Mesenchymal stem cell (in vitro differentiated cells and primary cell): ENCODE measurements around the gene MINAR1.

Experiments used
- DNase-seq: peaks from one replicate; pipeline ENCODE4 v3.0.0-alpha.2; 2013
- H2AFZ ChIP-seq: one replicate; pipeline ENCODE4 v1.6.1; 2013; ENCODE audit warnings: low read depth, mild to moderate bottlenecking, control low read depth, inconsistent platforms, low read length, moderate library complexity
- H2AK5ac ChIP-seq: 2 replicates; pipeline ENCODE4 v1.6.1; 2013; ENCODE audit warnings: low read length, moderate library complexity, mild to moderate bottlenecking, inconsistent platforms; ENCODE audit not compliant: severe bottlenecking
- H2BK120ac ChIP-seq: one replicate; pipeline ENCODE4 v1.6.1; 2013; ENCODE audit warnings: low read depth, mild to moderate bottlenecking, inconsistent platforms, low read length, moderate library complexity
- H2BK12ac ChIP-seq, 2 experiments: one replicate each; pipeline ENCODE4 v1.6.1; 2013; ENCODE audit warnings: inconsistent platforms in 2 of 2, low read length in 2 of 2, mild to moderate bottlenecking in 2 of 2, moderate library complexity in 2 of 2, control low read depth in 1 of 2
- H2BK15ac ChIP-seq: one replicate; pipeline ENCODE4 v1.6.1; 2013; ENCODE audit warnings: mild to moderate bottlenecking, low read depth, inconsistent platforms; ENCODE audit not compliant: poor library complexity, severe bottlenecking
- H2BK5ac ChIP-seq: 2 replicates; pipeline ENCODE4 v1.6.1; 2013; ENCODE audit warnings: low read depth, mild to moderate bottlenecking, low read length, control low read depth, inconsistent platforms; ENCODE audit not compliant: poor library complexity, severe bottlenecking
- H3K14ac ChIP-seq, 2 experiments: one replicate each; pipeline ENCODE4 v1.6.1; 2013; ENCODE audit warnings: inconsistent platforms in 2 of 2, low read length in 2 of 2, control low read depth in 1 of 2, mild to moderate bottlenecking in 1 of 2, moderate library complexity in 1 of 2
- H3K18ac ChIP-seq, 2 experiments: one replicate each; pipeline ENCODE4 v1.6.1; 2013; ENCODE audit warnings: inconsistent platforms in 2 of 2, low read length in 2 of 2, control low read depth in 1 of 2, low read depth in 1 of 2, mild to moderate bottlenecking in 1 of 2
- H3K23ac ChIP-seq, 2 experiments: one replicate each; pipeline ENCODE4 v1.6.1; 2013; ENCODE audit warnings: inconsistent platforms in 2 of 2, low read length in 2 of 2, mild to moderate bottlenecking in 2 of 2, moderate library complexity in 2 of 2, control low read depth in 1 of 2
- H3K27ac ChIP-seq: 2 replicates; pipeline ENCODE4 v1.5.1; 2013; ENCODE audit warnings: mild to moderate bottlenecking, moderate library complexity, low read length, control low read depth, inconsistent platforms; ENCODE audit not compliant: poor library complexity, severe bottlenecking
- H3K27me3 ChIP-seq, 2 experiments: 2 replicates each; pipeline versions ENCODE4 v1.6.1 to v1.7.0; 2013; ENCODE audit warnings: low read length in 2 of 2, mild to moderate bottlenecking in 2 of 2, moderate library complexity in 2 of 2, control low read depth in 1 of 2, inconsistent platforms in 1 of 2; ENCODE audit not compliant: control insufficient read depth in 1 of 2, insufficient read depth in 1 of 2
- H3K36me3 ChIP-seq, 2 experiments: 2 replicates each; pipeline versions ENCODE4 v1.6.1 to v1.7.0; 2013; ENCODE audit warnings: low read length in 2 of 2, control low read depth in 1 of 2, inconsistent platforms in 1 of 2, low read depth in 1 of 2, mild to moderate bottlenecking in 1 of 2; ENCODE audit not compliant: insufficient read depth in 2 of 2, control insufficient read depth in 1 of 2
- H3K4ac ChIP-seq, 2 experiments: one replicate each; pipeline ENCODE4 v1.6.1; 2013; ENCODE audit warnings: inconsistent platforms in 2 of 2, low read length in 2 of 2, mild to moderate bottlenecking in 2 of 2, moderate library complexity in 2 of 2, control low read depth in 1 of 2, low read depth in 1 of 2
- H3K4me1 ChIP-seq: 2 replicates; pipeline ENCODE4 v1.6.1; 2013; ENCODE audit warnings: low read depth, low read length, control low read depth; ENCODE audit not compliant: control insufficient read depth, insufficient read depth
- H3K4me2 ChIP-seq: 2 replicates; pipeline ENCODE4 v1.6.1; 2013; ENCODE audit warnings: low read length, mild to moderate bottlenecking, inconsistent platforms; ENCODE audit not compliant: poor library complexity, severe bottlenecking
- H3K4me3 ChIP-seq, 2 experiments: 2 replicates each; pipeline versions ENCODE4 v1.5.1 to v1.7.0; 2013; ENCODE audit warnings: low read length in 2 of 2, mild to moderate bottlenecking in 2 of 2, control low read depth in 1 of 2, low read depth in 1 of 2; ENCODE audit not compliant: insufficient read depth in 1 of 2
- H3K79me1 ChIP-seq: replicated peaks from 2 replicates; pipeline ENCODE4 v1.6.1; 2013; ENCODE audit warnings: mild to moderate bottlenecking, control low read depth, low read length, inconsistent platforms; ENCODE audit not compliant: poor library complexity, severe bottlenecking
- H3K9ac ChIP-seq: 2 replicates; pipeline ENCODE4 v1.7.0; 2013; ENCODE audit warnings: mild to moderate bottlenecking, low read length, moderate library complexity
- H3K9me3 ChIP-seq: 2 replicates; pipeline ENCODE4 v1.7.0; 2013; ENCODE audit warnings: mild to moderate bottlenecking, low read length; ENCODE audit not compliant: control insufficient read depth
- H4K8ac ChIP-seq: one replicate; pipeline ENCODE4 v1.6.1; 2013; ENCODE audit warnings: inconsistent platforms, mild to moderate bottlenecking, low read length, moderate library complexity
- H4K91ac ChIP-seq: one replicate; pipeline ENCODE4 v1.6.1; 2013; ENCODE audit warnings: mild to moderate bottlenecking, low read length, inconsistent platforms
- WGBS: methylation state at CpG from one replicate; pipeline ENCODE4 v1.1.7; 2013; ENCODE audit warnings: mixed read lengths; 5-methylcytosine and 5-hydroxymethylcytosine counted together

The MINAR1 gene

GRCh38 chr15:79463043-79463780 is 31.1 kb downstream of the MINAR1 start:
- no peak overlapping the region for H2BK5ac ChIP-seq
- peak overlapping the region in 1 of 2 experiments; percentile 2 for H3K14ac ChIP-seq
- H3K9ac ChIP-seq: no peak overlapping the region
- H2AFZ ChIP-seq: no peak overlapping the region
- no peak overlapping the region for H2AK5ac ChIP-seq
- no peaks in the 10 kb centered on the region for H3K9me3 ChIP-seq
- no peaks in the 10 kb centered on the region for H3K79me1 ChIP-seq
- H3K4me2 ChIP-seq: no peak overlapping the region
- no peaks in the 10 kb centered on the region for H3K4me1 ChIP-seq
- no peak overlapping the region for H3K23ac ChIP-seq
- no peak overlapping the region for H4K91ac ChIP-seq
- no peak for DNase-seq
- H3K36me3 ChIP-seq: peaks cover 0 to 3% of the 10 kb centered on the region in 2 experiments
- H4K8ac ChIP-seq: no peak overlapping the region
- H3K27me3 ChIP-seq: no peaks in the 10 kb centered on the region
- H2BK12ac ChIP-seq: no peak overlapping the region
- 91% methylated on average over 17 of the region's 18 CpGs for WGBS
- H3K27ac ChIP-seq: no peak overlapping the region
- no peak overlapping the region for H3K18ac ChIP-seq
- no peak overlapping the region for H3K4me3 ChIP-seq
- H2BK120ac ChIP-seq: no peak overlapping the region
- H3K4ac ChIP-seq: no peak overlapping the region
- H2BK15ac ChIP-seq: no peak overlapping the region

DNA sequence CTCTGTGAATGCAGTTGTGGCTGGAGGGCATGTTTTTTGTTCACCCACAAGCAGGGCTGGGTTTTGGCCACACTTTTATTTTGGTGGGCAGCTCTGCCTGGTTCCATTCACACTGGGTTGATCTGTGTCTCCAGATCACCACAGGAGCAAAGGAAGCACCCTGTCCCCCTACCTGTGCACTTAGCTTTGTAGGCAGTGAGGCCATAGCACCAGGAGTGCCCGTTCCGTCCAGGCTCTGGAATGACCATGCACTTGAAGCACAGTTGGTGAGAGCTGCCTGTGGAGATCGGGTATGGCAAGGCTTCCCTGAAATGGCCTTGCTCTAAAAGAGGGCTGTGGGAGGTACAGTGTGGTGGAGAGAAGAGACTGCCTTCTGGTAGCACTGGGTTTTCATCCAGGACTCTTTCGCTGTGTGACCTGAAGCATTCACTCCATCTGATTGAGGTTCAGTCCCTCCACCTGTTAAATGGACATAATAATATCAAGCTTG is 31.7 kb downstream of the MINAR1 start:
- H2BK15ac ChIP-seq: no peak overlapping the region
- no peak overlapping the region for H2AFZ ChIP-seq
- H3K4me1 ChIP-seq: no peaks in the 10 kb centered on the region
- peaks cover 2 to 3% of the 10 kb centered on the region in 2 experiments for H3K36me3 ChIP-seq
- H2BK5ac ChIP-seq: no peak overlapping the region
- H2BK12ac ChIP-seq: no peak overlapping the region
- H3K18ac ChIP-seq: no peak overlapping the region
- no peaks in the 10 kb centered on the region for H3K9me3 ChIP-seq
- no peak for DNase-seq
- no peak overlapping the region for H3K14ac ChIP-seq
- no peak overlapping the region for H2AK5ac ChIP-seq
- no peaks in the 10 kb centered on the region for H3K79me1 ChIP-seq
- no peak overlapping the region for H4K91ac ChIP-seq
- H3K4me2 ChIP-seq: no peak overlapping the region
- no peaks in the 10 kb centered on the region for H3K27me3 ChIP-seq
- no peak overlapping the region for H3K4ac ChIP-seq
- H3K23ac ChIP-seq: no peak overlapping the region
- H2BK120ac ChIP-seq: no peak overlapping the region
- WGBS: 92% methylated on average over 3 of the region's 4 CpGs
- no peak overlapping the region for H3K27ac ChIP-seq
- H3K4me3 ChIP-seq: no peak overlapping the region
- H3K9ac ChIP-seq: no peak overlapping the region
- H4K8ac ChIP-seq: no peak overlapping the region

GRCh38 chr15:79466488-79466887 is 34.4 kb downstream of the MINAR1 start:
- Histone ChIP-seq H4K91ac (no peak overlapping the region), H3K27ac (no peak overlapping the region), H3K79me1 (no peaks in the 10 kb centered on the region), H3K23ac (no peak overlapping the region), H3K27me3 (no peaks in the 10 kb centered on the region), H2AK5ac (no peak overlapping the region), H3K18ac (no peak overlapping the region), H2BK120ac (no peak overlapping the region), H3K4me2 (no peak overlapping the region), H3K36me3 (peaks cover 3 to 5% of the 10 kb centered on the region in 2 experiments), H2BK15ac (no peak overlapping the region), H3K9me3 (no peaks in the 10 kb centered on the region), H2BK12ac (no peak overlapping the region), H4K8ac (no peak overlapping the region), H3K9ac (no peak overlapping the region), H3K4ac (no peak overlapping the region), H3K4me3 (no peak overlapping the region), H3K4me1 (no peaks in the 10 kb centered on the region), H2BK5ac (no peak overlapping the region), H3K14ac (no peak overlapping the region), H2AFZ (no peak overlapping the region)
- DNase-seq: no peak
- 93% methylated on average over 3 of the region's 3 CpGs for WGBS

- Histone ChIP-seq H3K4me3 (no peak overlapping the region), H3K9me3 (no peaks in the 10 kb centered on the region), H3K14ac (no peak overlapping the region), H3K4me1 (no peaks in the 10 kb centered on the region), H3K79me1 (no peaks in the 10 kb centered on the region), H4K91ac (no peak overlapping the region), H3K27me3 (no peaks in the 10 kb centered on the region), H2AK5ac (no peak overlapping the region), H2BK120ac (no peak overlapping the region), H2BK12ac (no peak overlapping the region), H2BK5ac (no peak overlapping the region), H3K9ac (no peak overlapping the region), H3K4me2 (no peak overlapping the region), H3K27ac (no peak overlapping the region), H3K4ac (no peak overlapping the region), H3K18ac (no peak overlapping the region), H2AFZ (no peak overlapping the region), H2BK15ac (no peak overlapping the region), H3K36me3 (peaks cover 3 to 5% of the 10 kb centered on the region in 2 experiments), H4K8ac (no peak overlapping the region), H3K23ac (no peak overlapping the region)
- 88% methylated on average over 17 of the region's 17 CpGs for WGBS
- no peak for DNase-seq
Observed at GRCh38 chr15:79467865-79468586, 35.9 kb downstream of the MINAR1 start.
